HG03460 (cell line): ENCODE results near the gene MBNL1.

Experiments
- ATAC-seq: cut with Tn5 transposase; IDR thresholded peaks from one replicate; pipeline ENCODE4 v1.9.1; 2021; ENCODE audit not compliant: unreplicated experiment

MBNL1 gene

DNA sequence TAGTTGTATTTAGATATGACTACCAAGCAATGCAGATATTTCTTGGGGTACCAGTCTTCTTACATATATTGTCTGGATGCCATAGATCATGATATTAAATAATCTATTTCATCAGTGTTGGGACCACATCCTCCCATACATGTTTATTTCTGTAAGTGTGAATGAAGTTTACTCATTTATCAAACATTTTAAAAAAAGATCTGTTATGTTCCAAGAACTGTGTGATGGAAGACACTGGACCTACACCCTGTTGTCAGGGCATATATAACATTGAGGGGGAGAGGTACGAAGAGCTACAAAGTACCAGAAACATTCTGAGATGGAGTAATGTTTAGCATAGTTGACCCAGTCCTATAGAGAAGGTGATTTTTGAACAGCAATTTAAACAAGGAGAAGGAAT lies 26.6 kb downstream of the MBNL1 start:
- ATAC-seq: no peak

DNA sequence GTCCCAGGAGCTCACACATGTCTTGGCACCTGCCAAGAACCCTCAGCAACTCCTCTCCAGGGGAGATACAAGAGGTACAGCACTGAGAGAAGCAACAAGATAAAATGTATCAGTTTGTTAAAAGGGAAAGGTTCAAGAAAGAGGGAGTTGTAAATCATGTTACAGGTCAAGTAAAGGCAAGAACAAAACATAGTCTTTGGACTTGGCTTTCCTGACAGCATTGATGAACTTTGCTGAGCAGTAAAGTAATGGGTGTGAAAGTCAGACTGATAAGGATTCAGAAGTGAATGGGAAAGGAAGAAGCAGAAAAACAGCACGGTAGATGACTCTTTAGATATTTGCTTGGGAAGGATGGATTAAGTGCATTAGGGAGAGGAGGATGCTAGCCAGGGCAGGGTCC lies 27.1 kb downstream of the MBNL1 start:
- ATAC-seq: no peak

DNA sequence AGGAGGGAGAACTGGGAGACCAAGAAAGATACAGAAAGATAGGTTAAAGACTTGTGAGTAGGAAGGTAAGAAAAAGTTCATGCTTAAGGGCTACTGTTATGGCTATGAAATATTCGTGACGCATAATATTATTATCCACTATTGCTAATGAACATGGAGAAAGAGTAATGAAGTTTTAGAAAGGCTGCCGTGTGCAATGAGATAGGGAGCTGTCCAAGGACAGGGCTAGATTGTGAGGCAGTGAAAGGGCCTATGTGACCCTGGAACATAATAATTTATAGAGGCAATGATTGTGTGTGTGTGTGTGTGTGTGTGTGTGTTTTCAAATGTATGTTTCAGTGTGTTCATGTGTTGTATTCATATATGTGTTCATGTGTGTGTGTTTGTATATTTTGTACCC lies 27.7 kb downstream of the MBNL1 start:
- ATAC-seq: no peak

DNA sequence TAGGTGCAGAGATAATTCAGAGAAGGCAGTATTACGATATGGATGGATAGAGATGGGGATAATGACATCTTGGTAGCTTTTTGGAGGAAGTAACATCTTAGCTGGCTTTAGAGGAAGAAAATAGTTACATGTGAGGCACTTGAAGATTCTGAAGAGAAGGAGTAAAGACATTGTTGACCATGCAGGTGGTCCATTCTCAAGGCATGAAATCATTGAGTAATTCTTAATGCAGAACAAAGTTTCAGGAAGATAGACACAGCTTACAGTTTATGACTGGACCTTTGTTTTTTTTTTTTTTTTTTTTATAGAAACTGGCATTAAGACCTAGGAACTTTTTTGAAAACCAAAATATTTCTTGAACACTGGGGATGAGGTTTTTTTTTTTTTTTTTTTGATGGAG lies 28.2 kb downstream of the MBNL1 start:
- ATAC-seq: no peak

DNA sequence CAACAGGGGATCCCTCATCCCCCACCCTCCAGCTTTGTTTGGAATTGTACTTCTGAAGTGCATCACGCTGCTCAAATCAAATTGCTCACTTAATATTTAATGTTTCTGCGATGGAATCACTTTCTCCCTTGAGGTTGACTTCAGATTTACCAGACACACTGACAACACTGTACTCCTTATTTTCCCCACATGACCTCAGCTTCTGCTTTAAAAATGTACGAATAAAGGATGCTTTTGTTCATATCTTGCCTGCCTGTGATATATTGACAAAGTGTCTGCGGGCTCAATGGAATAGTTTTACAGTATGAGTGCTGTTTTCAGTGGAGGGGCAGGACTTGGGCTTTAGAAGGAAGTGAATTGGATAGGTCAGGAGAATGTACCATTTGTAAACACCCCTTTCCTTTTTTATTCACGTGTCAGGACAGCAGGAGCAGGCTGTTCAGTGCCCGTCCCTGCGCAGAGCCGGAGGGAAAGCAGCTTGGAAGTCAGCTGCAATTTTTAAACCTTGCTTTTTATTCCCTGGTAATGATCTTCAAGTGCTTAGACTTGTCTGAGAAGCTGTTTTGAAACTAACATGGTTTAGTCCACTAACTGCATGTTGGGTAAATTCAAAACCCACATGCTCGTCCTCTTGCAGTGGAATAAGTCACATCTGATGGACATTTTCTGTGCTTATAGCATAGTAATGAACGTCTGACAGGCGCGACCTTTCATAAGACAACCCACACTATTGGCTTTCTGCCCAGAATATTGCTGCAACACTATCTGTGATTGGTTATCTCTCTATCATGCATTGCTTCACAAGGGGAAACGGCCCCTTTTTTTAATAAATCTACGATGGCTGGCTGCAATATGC lies 29.9 kb downstream of the MBNL1 start:
- peak; percentile 59 for ATAC-seq

DNA sequence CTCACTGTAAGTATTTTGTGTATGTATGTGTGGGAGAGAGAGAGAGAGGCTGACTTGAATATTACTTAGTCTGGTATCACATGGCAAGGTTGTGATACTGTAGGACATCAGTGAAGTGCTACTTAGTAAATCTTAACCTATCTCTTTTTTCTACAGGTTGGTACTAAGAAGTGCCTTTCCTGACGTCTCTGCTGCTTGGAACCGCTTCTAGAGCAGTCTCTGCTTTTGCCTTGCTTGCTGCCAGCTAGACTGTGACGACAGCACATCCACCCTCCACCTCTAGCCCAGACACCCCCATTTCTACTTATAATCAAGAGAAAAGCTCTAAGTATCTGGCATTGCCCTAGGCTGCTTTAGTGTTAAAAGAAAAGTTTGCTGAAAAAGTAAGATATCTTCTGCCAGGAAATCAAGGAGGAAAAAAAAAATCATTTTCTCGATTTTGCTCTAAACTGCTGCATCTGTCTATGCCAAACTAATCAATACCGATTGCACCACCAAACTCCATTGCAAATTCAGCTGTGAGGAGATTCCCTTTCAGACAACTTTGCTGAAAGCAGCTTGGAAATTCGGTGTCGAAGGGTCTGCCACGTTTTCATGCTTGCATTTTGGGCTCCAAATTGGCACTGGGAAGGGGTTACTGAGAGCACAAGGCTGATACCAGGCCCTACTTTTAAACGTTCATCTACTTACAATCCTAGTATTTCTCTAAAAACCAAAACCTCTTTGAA lies 30.7 kb downstream of the MBNL1 start:
- no peak for ATAC-seq

DNA sequence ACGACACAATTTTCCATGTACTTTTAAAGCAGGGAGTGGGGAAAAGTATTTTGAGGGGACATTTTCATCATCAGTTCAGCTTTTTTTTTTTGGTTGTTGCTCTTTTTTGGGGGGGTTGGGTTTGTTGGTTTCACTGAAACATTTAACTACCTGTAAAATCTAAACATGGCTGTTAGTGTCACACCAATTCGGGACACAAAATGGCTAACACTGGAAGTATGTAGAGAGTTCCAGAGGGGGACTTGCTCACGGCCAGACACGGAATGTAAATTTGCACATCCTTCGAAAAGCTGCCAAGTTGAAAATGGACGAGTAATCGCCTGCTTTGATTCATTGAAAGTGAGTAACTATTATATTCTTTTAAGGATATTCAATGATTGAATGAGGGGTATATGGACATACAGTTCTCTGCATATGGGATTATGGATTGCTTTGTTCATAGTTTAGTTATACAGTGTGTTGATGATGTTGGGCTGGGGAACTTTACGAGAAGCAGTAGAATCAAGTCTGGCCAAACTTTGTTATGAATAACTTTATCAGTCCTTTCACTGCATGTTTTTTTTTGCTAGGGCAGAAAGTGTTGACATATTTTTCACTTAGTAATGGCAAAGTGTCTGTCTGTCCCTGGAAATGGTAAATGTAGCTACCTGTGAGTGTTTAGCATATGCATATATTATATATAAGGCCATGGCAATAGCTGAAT lies 31.5 kb downstream of the MBNL1 start:
- ATAC-seq: no peak

DNA sequence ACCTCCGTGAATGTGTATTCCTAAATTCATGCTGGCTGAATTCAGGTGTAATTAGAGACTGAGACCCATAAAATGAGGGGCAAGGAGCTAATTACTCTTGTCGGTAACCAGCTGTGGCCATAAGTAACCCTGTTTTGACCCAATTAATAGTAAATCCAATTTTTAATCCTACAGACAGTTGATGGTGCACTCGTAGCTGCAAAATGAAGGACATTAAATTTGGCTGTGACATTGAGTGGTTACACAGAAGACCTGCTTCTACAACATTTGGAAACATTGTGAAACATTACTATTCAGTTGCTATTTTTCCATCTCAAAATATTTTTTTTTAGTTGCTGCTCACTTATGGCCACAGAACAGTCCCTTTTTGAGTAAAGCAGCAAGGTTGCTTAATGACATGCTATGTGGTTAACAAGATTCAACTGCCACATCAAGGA lies 33.0 kb downstream of the MBNL1 start:
- no peak for ATAC-seq

DNA sequence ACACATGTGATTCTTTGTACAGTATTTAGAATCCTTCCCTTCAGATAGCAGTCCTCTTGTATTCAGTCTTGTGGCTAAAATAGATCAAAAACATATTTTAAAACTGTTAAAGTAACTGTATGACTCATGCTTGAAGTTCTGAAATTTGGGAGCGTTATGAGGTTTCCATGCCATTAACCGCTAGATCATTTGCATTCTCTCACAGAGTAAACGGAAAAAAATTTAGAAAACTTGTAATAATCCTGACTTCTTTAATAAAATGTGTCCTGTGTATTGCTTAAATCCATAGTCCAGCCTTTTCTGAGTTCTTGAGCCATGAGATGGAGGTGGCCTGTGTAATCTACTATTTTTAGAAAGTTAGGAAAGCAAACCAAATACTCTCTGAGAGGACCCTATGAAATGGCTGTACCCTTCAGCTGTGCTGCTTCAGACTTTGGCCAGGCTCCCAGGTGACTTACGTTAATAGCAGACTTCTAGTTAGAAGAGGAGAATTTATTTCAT lies 33.8 kb downstream of the MBNL1 start:
- peak; percentile 62 for ATAC-seq

DNA sequence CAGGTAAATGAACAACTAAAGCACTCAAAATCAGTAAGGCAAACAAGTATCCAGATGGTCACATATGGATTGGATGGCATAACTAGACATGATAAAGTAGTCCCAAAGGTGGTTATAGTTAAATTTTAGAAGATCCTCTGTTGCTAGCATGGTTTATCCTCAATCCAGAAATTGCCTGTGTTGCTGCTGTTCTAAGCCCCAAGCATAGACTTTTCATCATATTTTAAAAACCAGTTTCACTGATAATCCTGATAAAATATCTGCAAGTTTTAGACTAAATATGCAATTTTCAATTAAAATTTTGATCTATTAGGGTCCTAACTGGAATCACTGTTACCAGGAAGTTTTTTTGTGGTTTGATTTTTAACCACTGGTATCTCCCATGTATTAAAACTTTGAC lies 35.4 kb downstream of the MBNL1 start:
- no peak for ATAC-seq

DNA sequence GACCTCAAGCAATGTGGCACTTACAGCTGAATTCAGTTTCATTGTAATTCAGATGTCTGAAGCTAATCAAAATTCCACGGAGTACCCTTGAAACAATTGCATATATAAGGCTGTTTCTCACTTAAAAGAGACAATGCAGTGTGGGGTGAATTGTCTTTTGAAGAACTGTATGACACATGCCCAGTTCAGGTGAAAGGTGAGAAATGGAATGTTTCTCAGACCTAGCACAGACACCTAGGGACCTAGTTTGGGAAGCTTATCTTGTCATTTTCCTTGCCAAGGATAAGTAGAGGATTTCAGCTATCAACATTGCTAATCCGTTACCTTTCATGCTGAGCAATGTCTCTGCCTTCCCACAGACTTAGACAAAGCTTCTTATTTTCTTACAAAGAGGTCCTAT lies 36.3 kb downstream of the MBNL1 start:
- ATAC-seq: no peak

DNA sequence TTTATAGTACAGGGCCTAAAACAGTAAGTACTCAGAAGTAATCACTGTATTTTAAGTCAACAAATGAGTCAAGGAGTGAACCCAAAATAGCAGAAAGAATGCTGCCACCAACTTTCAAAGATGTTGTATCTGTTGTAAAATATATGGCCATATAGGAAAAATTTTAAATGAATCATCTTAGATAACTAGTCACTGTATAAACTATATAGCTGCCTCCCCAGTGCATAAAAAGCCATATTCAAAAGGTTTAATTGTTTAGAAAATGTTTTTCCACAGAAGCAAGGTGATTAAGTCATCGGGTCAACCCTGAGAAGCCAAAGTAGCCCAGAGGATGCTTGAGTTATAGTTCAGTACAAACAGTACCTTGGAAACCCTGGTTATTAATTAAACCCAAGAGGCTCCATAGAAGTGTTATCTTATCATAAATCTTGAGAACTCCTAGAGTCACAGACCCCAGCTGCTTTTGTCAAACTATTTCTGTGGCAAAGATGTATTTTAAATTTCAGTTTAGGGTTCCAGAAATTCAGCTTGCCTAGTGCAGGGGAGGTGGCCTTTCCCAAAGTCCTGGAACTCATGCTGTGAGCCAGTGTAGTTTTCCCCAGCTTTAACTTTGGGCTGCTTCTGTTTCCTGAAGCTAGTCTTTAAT lies 39.2 kb downstream of the MBNL1 start:
- ATAC-seq: no peak

DNA sequence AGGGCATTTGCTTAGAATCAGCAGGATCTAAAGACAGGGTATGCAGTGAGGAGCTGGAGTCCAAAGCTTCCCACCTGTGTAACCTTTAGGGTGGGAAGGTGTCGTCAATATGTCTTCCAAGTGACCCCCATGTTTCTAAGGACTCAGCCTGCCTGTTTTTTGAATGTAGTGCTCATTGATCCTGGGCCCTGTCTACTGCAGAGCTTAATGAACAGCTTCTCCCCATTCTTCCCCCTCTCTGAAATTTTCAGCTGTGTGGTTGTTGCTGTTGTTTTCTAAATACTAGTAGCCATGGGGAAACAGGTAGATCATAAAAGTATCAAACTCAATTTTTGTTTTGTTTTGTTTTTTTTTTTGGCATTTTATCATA lies 39.7 kb downstream of the MBNL1 start:
- ATAC-seq: no peak

DNA sequence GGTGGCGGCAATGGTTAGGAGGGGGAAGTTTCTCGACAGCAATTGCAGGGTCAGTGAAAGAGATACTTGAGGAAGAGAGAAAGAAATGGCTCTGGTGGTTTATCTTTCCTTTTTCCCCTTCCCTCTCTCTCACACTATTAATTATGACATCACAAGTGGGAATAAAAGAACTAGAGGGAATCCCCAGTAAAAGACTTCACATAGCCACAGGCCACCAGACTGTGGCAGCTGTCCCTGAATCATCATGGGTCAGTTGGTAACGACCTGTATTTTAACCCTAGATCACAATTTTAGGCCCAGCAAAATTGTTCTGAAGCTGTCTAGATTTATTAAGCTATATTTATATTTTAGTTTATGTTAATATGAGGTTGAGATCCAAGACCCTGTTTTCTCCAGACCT lies 40.3 kb downstream of the MBNL1 start:
- no peak for ATAC-seq

DNA sequence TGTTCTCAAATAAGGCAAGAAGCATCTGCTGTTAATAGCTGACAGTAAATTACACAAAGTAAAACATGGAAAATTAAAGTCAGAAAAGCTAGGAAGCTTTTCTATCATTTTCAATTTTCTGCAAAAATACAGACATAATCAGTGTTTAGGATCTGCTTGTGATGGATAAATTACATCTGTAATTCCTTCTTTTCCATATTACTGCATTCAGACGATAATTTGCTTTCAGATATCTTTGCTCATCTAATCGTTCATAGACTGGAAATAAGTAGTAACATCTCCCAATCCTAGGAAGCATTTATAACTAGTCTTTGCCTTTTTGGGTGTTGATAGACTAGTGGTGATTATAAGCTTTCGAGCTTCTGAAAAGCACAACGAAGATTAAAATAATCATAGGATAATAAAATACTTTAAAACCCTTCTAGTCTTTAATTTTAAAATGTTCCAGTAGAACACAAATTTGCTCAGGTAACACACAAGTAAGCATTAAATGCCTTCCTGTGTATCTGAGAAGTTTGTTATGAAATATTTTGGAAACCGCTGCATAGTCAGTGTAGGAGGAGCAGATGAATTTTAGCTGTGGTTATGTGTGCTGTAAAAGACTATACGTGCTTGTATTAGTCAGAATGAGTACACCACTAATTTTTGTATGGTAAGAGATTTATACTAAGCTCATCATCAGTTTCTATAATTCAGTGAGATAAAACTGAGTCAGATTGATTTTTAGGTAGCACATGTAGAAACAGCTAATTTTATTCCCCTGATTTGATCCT lies 41.0 kb downstream of the MBNL1 start:
- ATAC-seq: no peak

DNA sequence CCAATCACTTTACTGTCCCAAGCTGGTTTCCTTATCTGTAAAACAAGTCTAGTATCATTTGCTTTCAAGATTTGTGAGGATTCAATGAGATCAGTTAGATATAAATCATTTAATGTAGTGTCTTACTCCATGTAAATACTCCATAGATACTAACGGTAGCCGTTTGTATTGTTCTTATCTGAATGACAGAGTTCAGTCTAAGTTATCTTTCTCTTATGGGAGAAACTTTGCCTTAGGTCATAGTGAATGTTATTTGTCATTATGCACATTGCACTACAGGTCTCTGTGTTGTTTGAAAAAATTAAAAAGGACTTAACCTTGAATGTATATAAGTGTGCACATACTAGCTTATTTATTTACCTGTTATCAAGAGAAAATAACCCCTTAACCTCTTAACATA lies 44.7 kb downstream of the MBNL1 start:
- no peak for ATAC-seq

DNA sequence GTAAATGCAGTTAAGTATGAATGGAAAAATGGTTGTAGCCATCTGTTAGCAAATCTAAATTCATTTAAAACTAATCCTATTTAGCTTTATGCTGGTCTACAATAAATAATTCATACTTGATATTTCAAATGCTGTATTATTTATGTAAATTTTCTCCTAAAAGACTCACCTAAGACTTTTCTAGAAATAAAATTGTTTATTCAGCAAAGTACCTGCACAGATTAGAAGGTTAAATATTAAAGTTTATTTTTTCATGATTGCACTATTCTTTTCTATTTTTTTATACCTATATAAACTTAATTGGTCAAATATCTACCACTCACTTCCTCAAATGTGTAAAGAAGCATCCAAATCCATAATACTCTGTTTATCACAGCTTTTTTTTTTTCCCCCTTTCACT lies 45.2 kb downstream of the MBNL1 start:
- ATAC-seq: no peak

DNA sequence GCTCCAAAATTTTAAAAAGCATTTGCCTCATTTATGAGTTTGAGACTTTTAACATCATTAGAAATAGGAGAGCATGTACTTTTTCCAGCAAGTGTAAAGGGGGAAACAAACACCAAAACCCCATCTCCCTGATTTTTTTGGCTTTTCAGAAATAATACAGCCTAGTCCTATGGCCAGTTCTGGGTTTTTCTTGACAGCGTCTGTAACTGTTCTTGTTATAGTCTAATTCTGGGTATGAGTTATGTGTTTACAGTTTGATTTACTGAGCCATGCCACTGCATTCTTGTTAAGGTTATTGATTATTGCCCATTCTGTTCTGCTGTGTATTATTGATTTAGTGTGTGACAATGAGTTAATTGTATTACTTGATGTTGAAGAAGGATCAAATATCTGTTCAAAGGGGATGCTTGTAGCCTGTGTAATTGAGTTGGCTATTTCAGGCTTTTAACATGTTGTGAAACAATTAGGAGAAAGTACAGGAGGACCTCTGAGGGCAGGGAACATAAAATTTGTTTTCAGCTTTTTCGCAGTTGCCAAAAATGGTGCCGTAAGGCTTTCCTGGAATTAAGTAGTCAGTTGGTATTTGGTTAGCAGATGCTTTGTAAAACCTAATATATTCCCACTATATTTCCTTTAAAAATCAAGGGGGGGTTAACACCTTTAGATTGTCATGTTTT lies 46.1 kb downstream of the MBNL1 start:
- ATAC-seq: no peak

DNA sequence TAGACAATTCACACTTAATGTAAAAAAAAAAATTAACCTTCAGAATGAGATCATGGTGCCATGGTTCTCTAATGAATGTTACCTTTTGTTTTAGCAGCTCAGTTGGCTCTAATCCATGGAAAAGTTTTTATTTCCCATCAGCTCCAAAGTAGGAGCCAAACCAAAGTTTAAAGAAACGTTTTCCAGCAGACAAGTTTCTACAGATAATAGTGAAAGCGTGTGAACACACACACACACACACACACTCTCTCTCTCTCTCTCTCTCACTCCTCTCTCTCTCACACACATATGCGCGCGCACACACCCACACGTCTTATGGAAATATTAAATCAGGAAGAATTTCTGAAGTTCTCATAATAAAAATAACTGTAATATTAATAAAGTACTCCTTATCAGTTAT lies 46.9 kb downstream of the MBNL1 start:
- ATAC-seq: no peak

DNA sequence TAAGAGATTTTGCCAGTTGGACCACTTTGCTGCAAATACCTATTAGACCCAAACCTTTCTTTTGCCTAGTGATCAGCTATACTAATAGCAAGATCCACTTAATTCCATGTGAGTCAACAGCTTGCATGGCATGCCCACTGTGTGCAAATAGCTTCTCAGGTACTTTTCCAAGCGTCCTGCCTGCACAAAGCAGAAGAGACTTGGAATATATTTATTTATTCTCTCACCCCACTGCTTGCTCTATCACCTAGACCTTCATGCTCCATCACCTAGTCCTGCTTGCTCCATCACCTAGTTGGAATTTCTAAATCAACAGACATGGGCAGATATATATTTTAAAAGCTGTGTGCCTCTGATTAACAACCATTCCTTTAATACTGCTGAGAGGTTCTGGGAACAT lies 47.6 kb downstream of the MBNL1 start:
- ATAC-seq: no peak
